C4-2B (cell line): ENCODE measurements around the gene PLCB2.

ENCODE experiments used
- H3K27ac ChIP-seq: fragments of 450-650 bp; 2 replicates; pipeline ENCODE4 v1.5.1; 2017
- ZFX ChIP-seq: fragments of 450-650 bp; IDR thresholded peaks from 2 replicates; pipeline ENCODE4 v1.6.1; 2017
- TF ChIP-seq, protein P1 (sequence below): fragments of 450-650 bp; conservative IDR thresholded peaks from 2 replicates; pipeline ENCODE4 v1.5.1; 2017; ENCODE audit warnings: mild to moderate bottlenecking

Gene PLCB2

GRCh38 chr15:40335938-40336743 lies 28.4 kb upstream of the PLCB2 start:
- no peak overlapping the region for H3K27ac ChIP-seq
- TF ChIP-seq, protein P1, sequence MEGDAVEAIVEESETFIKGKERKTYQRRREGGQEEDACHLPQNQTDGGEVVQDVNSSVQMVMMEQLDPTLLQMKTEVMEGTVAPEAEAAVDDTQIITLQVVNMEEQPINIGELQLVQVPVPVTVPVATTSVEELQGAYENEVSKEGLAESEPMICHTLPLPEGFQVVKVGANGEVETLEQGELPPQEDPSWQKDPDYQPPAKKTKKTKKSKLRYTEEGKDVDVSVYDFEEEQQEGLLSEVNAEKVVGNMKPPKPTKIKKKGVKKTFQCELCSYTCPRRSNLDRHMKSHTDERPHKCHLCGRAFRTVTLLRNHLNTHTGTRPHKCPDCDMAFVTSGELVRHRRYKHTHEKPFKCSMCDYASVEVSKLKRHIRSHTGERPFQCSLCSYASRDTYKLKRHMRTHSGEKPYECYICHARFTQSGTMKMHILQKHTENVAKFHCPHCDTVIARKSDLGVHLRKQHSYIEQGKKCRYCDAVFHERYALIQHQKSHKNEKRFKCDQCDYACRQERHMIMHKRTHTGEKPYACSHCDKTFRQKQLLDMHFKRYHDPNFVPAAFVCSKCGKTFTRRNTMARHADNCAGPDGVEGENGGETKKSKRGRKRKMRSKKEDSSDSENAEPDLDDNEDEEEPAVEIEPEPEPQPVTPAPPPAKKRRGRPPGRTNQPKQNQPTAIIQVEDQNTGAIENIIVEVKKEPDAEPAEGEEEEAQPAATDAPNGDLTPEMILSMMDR, result no peak
- TF ChIP-seq ZFX, result no peak

DNA sequence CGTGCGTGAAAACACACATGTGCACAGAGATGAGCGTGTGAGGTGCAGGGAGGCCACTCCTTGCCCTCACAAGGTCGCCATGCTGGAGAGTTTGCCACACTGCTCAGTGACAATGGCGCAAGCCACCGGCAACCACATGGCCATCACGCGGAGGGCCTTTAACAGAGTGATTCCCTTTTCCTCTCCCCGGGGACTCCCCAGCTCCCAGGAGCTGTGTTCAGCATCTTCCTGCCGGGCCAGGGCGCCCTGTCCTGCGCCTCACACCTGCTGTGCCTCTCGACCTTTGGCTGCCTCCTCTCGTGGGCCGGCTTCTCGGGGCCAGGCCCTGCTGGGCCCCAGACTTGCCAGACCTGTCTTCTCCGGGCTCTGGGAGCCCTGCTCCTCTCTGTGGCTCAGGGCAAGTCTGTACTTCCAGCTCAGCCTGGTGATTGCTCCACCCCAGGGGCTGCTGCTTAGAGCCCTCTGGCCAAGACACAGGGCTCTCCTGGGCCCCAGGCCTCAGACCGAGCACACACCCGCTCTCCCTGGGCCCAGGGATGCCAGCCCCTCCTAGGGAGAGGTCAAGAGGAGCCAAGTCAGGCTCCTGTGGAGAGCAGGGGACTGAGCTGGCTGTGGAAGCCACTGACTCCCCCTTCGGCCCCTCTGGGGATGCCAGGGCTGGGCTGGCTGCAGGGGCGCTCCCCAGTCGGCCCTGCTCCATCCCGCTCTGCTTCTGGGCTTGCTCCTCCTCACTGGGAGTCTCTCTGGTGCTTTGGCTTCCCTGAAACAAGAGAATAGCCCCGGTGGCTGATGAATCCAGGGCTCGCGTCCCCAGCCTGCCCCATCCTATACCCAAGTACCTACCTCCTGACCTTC lies 27.4 kb upstream of the PLCB2 start:
- TF ChIP-seq ZFX, result no peak; the same call in 1 of the 2 replicates
- TF ChIP-seq, protein P1, result no peak
- peak overlapping the region; percentile 37; the same call in 1 of the 2 replicates for H3K27ac ChIP-seq

DNA sequence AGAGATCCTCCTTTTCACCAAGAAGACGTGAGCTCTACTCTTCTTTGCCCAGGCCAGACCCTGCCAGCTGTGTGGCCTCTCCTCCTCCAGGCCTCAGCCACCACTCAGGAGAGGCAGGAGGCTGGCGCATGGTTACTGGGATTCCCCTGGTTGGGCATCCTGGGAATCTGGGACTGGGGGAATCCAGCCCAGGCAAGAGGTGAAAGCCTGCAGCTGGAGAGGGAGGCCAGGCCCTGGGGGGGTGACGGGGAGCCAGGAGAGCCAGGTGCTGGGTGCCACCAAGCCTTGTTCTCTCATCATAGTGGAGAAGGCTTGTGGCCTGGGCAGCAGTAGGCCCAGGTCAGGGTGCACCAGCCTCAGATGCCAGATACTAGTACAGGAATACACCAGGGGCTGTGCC lies 26.8 kb upstream of the PLCB2 start:
- H3K27ac ChIP-seq, result peak overlapping the region; percentile 37; the same call in 1 of the 2 replicates
- TF ChIP-seq, protein P1, result no peak
- TF ChIP-seq ZFX, result no peak

GRCh38 chr15:40333922-40334492 lies 26.3 kb upstream of the PLCB2 start:
- TF ChIP-seq, protein P1, result no peak
- TF ChIP-seq ZFX, result no peak
- H3K27ac ChIP-seq, result no peak overlapping the region

DNA sequence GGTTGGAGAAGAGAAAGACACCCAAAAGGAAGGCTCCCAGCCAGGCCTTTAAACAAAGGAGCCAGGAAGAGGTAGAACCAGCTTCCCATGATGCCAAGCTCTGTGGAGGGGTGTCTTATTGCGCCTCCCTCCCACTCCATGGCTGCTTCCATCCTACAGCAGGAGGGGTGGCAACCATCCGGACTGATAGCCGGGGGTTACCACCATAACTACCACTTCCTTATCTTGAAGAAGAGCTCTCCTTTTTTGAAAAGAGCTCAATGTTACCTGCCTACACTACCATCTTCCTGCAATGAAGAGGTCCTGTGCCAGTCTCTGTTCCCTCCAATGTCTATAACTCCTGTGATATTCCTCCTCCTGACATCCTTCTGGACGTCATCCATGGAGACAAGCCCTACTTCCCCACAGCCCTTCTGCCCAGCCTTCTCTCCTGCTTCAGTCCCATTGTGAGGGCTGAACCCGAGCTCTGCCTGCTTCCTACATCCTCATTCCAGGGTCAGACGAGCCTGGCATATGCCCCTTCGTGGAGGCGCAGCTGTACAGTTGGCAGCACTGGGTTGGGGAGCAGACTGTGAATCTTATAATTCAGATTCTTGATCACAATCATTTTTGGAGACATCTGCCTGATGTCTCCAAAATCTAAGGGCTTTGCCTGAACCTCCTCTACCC lies 24.5 kb upstream of the PLCB2 start:
- H3K27ac ChIP-seq, result no peak overlapping the region
- no peak for TF ChIP-seq ZFX
- TF ChIP-seq, protein P1, result no peak

GRCh38 chr15:40331637-40332036 lies 23.9 kb upstream of the PLCB2 start:
- no peak for TF ChIP-seq ZFX
- TF ChIP-seq, protein P1, result no peak
- H3K27ac ChIP-seq, result no peak overlapping the region
